WTC11 (cell line): ENCODE results near the gene FGFRL1. TPM values are rescaled to one million over a fixed set of nuclear protein-coding genes. Genes with fewer than 3 reads are reported as not detected.
A peak's percentile ranks its signal among the peaks of the same experiment; 100 is the strongest.
"Not testable (repeated sequence)": the region's sequence is repeated elsewhere in the genome, so short reads cannot be mapped to it uniquely, and the experiment has no call there.

Experiments
- ATAC-seq: fragments of 200-7000 bp; cut with Tn5 transposase; 2 replicates; pipeline ENCODE4 v1.10.0; 2021; ENCODE audit warnings: mild to moderate bottlenecking, moderate library complexity
- CTCF ChIA-PET: fragments of 300-600 bp; sonication (Branson Sonifier 250); formaldehyde crosslinking; loops from one replicate; lab custom pipeline; 2021; ENCODE audit warnings: antibody characterized with exemption; lab: Charles Lee
- POLR2A ChIA-PET: fragments of 350-600 bp; sonication (Branson Sonifier 250); formaldehyde crosslinking; loops from one replicate; lab custom pipeline; 2021; ENCODE audit warnings: antibody characterized with exemption; lab: Charles Lee
- DNase-seq: peaks from one replicate; pipeline ENCODE4 v3.0.0; 2021; ENCODE audit warnings: low spot score
- H3K27ac Mint-ChIP-seq: 2 replicates; pipeline ENCODE4 v1.8.0; 2021; ENCODE audit warnings: mixed read lengths
- H3K27me3 Mint-ChIP-seq: 2 replicates; pipeline ENCODE4 v1.8.0; 2021; ENCODE audit warnings: low read depth, mild to moderate bottlenecking, moderate library complexity, mixed read lengths
- H3K36me3 Mint-ChIP-seq: 2 replicates; pipeline ENCODE4 v1.8.0; 2021; ENCODE audit warnings: mixed read lengths
- H3K4me1 Mint-ChIP-seq: 2 replicates; pipeline ENCODE4 v1.8.0; 2022; ENCODE audit warnings: mixed read lengths
- H3K4me3 Mint-ChIP-seq: 2 replicates; pipeline ENCODE4 v1.8.0; 2021; ENCODE audit warnings: mild to moderate bottlenecking, moderate library complexity, mixed read lengths
- H3K9me3 Mint-ChIP-seq: 2 replicates; pipeline ENCODE4 v1.8.0; 2021; ENCODE audit warnings: mixed read lengths
- CREM ChIP-seq: sonication (generic); formaldehyde crosslinking; IDR thresholded peaks from 2 replicates; pipeline ENCODE4 v1.8.1; 2022; ENCODE audit warnings: mild to moderate bottlenecking, missing genetic modification reagents, moderate library complexity
- E2F4 ChIP-seq: sonication (generic); formaldehyde crosslinking; IDR thresholded peaks from 2 replicates; pipeline ENCODE4 v1.8.1; 2022; ENCODE audit warnings: low read depth, mild to moderate bottlenecking, moderate library complexity, missing genetic modification reagents, borderline replicate concordance
- GTF2I ChIP-seq: fragments of 250-450 bp; sonication (Bioruptor Pico); conservative IDR thresholded peaks from 2 replicates; pipeline ENCODE4 v1.4.0; 2021; ENCODE audit warnings: mild to moderate bottlenecking
- KAT7 ChIP-seq: sonication (generic); formaldehyde crosslinking; IDR thresholded peaks from 2 replicates; pipeline ENCODE4 v1.8.1; 2023; ENCODE audit warnings: missing genetic modification reagents, mild to moderate bottlenecking, borderline replicate concordance
- NFE2L1 ChIP-seq: sonication (generic); formaldehyde crosslinking; IDR thresholded peaks from 2 replicates; pipeline ENCODE4 v1.8.1; 2023; ENCODE audit warnings: missing genetic modification reagents
- NR2C2 ChIP-seq: sonication (generic); formaldehyde crosslinking; IDR thresholded peaks from 2 replicates; pipeline ENCODE4 v1.8.0; 2022; ENCODE audit warnings: mild to moderate bottlenecking, missing genetic modification reagents
- PRDM15 ChIP-seq: sonication (generic); formaldehyde crosslinking; IDR thresholded peaks from 2 replicates; pipeline ENCODE4 v1.8.0; 2022; ENCODE audit warnings: missing genetic modification reagents
- PREB ChIP-seq: sonication (generic); formaldehyde crosslinking; IDR thresholded peaks from 2 replicates; pipeline ENCODE4 v1.8.1; 2022; ENCODE audit warnings: mild to moderate bottlenecking, missing genetic modification reagents, moderate library complexity, borderline replicate concordance
- TCF7 ChIP-seq: sonication (generic); formaldehyde crosslinking; IDR thresholded peaks from 2 replicates; pipeline ENCODE4 v1.8.0; 2022; ENCODE audit warnings: mild to moderate bottlenecking, low read depth, missing genetic modification reagents, moderate library complexity
- TEAD4 ChIP-seq: sonication (generic); formaldehyde crosslinking; IDR thresholded peaks from 2 replicates; pipeline ENCODE4 v1.8.0; 2022; ENCODE audit warnings: mild to moderate bottlenecking, missing genetic modification reagents
- ZNF281 ChIP-seq: sonication (generic); formaldehyde crosslinking; IDR thresholded peaks from 2 replicates; pipeline ENCODE4 v1.8.0; 2023; ENCODE audit warnings: mild to moderate bottlenecking, missing genetic modification reagents
- ZNF317 ChIP-seq: sonication (generic); formaldehyde crosslinking; IDR thresholded peaks from 2 replicates; pipeline ENCODE4 v1.8.1; 2023; ENCODE audit warnings: low read depth, mild to moderate bottlenecking, moderate library complexity, missing genetic modification reagents, borderline replicate concordance
- ZNF396 ChIP-seq: fragments of 250-450 bp; sonication (Bioruptor Pico); IDR thresholded peaks from 2 replicates; pipeline ENCODE4 v1.8.0; 2021; ENCODE audit warnings: mild to moderate bottlenecking, moderate library complexity, borderline replicate concordance
- ZNF512 ChIP-seq: sonication (generic); formaldehyde crosslinking; IDR thresholded peaks from 2 replicates; pipeline ENCODE4 v1.8.1; 2022; ENCODE audit warnings: missing genetic modification reagents, borderline replicate concordance
- ZNF671 ChIP-seq: fragments of 250-450 bp; sonication (Bioruptor Pico); IDR thresholded peaks from 2 replicates; pipeline ENCODE4 v1.8.0; 2021; ENCODE audit warnings: mild to moderate bottlenecking
- ZSCAN18 ChIP-seq: fragments of 250-450 bp; sonication (Bioruptor Pico); IDR thresholded peaks from 2 replicates; pipeline ENCODE4 v2.1.2; 2022; ENCODE audit warnings: mild to moderate bottlenecking, moderate library complexity
- total RNA-seq: library from RNA; stranded (reverse); gene quantifications from 3 replicates; pipeline ENCODE4 v1.2.3, GENCODE V29; 2021

The FGFRL1 gene
- total RNA-seq, 1 experiment from 2014 or later: 25.9 TPM

GRCh38 chr4:1045193-1045594 lies 33.8 kb downstream of the FGFRL1 start (continued):
- no peak for TF ChIP-seq CREM
- TF ChIP-seq, all 79 proteins: peak for 0

GRCh38 chr4:1045595-1046201 lies 34.3 kb downstream of the FGFRL1 start:
- no peak for ATAC-seq
- no peak for TF ChIP-seq ZNF396 (CRISPR knock-in tag)
- TF ChIP-seq CREM: no peak
- TF ChIP-seq ZNF281: no peak
- no peak for TF ChIP-seq NR2C2
- TF ChIP-seq PREB (CRISPR knock-in tag): no peak
- no peak for TF ChIP-seq TCF7
- no peak for TF ChIP-seq ZNF512 (CRISPR knock-in tag)
- TF ChIP-seq ZNF317 (CRISPR knock-in tag): no peak
- TF ChIP-seq ZNF671 (CRISPR knock-in tag): no peak
- no peak for TF ChIP-seq ZSCAN18 (CRISPR knock-in tag)
- Mint-ChIP-seq H3K4me1 (0 out of 2 replicates have a peak, but pooled peaks cover 3% of the 10 kb centered on the region), H3K4me3 (no peak overlapping the region), H3K36me3 (no peaks in the 10 kb centered on the region), H3K27ac (no peak overlapping the region), H3K27me3 (peaks cover 20% of the 10 kb centered on the region), H3K9me3 (no peaks in the 10 kb centered on the region)
- DNase-seq: no peak
- CTCF ChIA-PET: no interaction called here
- POLR2A ChIA-PET: no interaction called here

- POLR2A ChIA-PET: not testable (repeated sequence)
Measured at GRCh38 chr4:1046581-1047011, 35.2 kb downstream of the FGFRL1 start.

GRCh38 chr4:1047106-1047975 lies 35.9 kb downstream of the FGFRL1 start:
- ATAC-seq: no peak
- Mint-ChIP-seq H3K27me3 (peaks cover 30% of the 10 kb centered on the region), H3K36me3 (no peaks in the 10 kb centered on the region), H3K27ac (no peak overlapping the region), H3K4me1 (no peaks in the 10 kb centered on the region), H3K9me3 (no peaks in the 10 kb centered on the region), H3K4me3 (peak overlapping the region; percentile 40; the same call in 1 of the 2 replicates)
- ChIA-PET CTCF (no interaction called here), POLR2A (no interaction called here)
- DNase-seq: peak; percentile 35
- TF ChIP-seq TCF7 (no peak), GTF2I (CRISPR knock-in tag) (no peak), PRDM15 (CRISPR knock-in tag) (no peak), NFE2L1 (CRISPR knock-in tag) (no peak), ZNF671 (CRISPR knock-in tag) (no peak), TEAD4 (CRISPR knock-in tag) (no peak), E2F4 (CRISPR knock-in tag) (no peak), KAT7 (CRISPR knock-in tag) (no peak)

More at GRCh38 chr4:1046581-1047011, 35.2 kb downstream of the FGFRL1 start:
- CTCF ChIA-PET, H3K4me1 Mint-ChIP-seq, H3K36me3 Mint-ChIP-seq, H3K27ac Mint-ChIP-seq, H3K9me3 Mint-ChIP-seq: not testable (repeated sequence)
- DNase-seq (peak; percentile 67), ATAC-seq (peak; percentile 21)
- Mint-ChIP-seq H3K4me3 (peak overlapping the region; percentile 40), H3K27me3 (peaks cover 26% of the 10 kb centered on the region)
